GM19397 (cell line): ENCODE data around the gene RASA3.

ENCODE experiments used
- ATAC-seq: cut with Tn5 transposase; IDR thresholded peaks from one replicate; pipeline ENCODE4 v1.9.1; 2021; ENCODE audit warnings: mild to moderate bottlenecking, moderate library complexity; ENCODE audit not compliant: unreplicated experiment

RASA3 gene

DNA sequence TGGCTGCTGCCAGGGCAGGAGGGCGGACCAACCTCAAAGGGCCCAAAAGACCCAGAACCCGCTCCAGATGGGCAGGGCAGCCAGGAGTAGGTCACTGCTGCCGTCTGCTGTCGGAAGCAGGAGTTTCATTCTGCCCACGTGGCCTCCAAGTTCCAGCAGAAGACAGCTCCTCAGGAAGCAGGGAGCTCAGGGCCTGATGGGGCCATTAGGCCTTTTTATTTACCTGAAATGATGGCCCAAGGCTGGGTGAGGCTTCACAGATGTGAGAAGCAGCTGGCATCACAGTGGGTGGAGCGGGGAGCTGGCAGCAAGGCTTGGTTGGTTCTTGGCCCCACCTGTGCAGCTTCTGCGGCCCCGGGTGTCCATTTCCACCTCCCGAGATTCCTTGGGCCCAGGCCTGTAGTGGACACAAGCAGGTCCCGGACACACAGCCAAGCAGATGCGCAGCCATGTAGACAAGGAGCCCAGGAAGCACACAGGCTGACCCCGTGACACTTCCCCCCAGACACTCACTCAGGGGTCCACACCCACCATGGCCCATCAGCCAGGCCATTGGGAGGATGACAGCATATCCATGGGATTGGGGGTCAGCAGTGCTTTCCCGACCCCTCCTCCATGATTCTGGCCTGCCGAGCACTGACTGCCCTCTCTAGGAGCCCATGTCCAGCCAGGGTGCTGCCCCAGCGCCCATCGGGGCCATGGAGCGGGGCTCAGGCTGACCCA, 185.0 kb downstream of the RASA3 start:
- ATAC-seq, result no peak

DNA sequence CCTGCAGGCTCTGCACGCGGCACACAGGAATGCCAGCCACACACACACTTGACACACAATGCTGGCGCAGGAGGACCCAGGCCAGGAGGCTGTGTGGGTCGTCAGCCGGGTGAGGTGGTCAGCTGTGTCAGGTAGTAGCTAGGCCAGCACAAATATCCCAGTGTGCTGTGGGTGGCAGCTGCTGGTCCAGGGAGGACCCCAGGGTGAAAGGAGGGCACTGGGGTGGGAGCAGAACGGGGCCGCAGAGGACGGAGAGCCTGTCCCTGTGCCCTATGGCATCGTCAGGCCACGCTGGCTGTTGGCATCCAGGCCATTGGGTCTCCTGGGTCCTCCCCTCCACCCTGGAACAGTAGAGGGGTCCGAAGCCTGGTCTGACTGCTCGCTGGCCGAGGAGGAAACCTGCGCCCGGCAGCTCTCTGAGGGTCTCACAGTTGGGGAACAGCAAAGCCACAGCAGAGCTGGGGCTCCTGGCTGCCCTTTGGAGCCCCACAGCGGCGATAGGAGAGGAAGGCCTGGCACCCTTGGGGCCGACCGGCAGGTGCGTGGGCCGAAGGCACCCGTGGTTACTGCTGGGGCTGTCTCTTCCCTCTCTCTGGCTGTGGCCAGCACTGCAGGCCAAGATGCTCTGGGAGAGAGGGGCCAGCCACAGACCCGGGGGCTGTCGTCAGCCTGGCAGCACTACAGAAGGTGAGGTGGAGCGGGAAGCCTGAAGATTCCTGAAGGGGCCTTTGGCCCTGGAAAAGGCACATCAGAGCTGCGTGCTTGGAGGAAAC, 185.8 kb downstream of the RASA3 start:
- ATAC-seq, result no peak

DNA sequence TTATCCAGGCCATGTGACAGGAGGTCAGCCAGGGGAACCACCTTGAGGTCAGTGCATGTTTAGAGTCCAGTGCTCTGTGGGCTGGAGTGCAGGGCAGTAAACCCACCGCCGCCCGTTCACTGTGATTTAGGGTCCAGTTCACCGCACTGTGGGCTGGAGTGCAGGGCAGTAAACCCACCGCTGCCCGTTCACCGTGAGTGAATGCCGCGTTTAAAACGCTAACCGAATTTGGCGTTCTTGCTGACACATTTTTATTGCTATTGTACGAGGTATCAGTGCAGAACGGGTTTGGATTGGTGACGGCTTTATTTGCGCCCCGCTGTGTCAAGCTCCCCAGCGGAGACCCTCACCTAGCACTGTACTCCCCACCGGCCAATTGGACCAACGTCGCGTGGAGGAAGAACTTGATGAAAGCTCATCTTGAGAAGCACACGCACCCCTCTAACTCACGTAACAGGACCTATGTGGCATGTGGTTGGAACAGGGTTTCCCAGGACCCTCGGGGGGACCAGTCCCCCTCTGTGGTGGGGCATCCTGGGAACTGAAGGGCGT, 186.5 kb downstream of the RASA3 start:
- ATAC-seq, result no peak

DNA sequence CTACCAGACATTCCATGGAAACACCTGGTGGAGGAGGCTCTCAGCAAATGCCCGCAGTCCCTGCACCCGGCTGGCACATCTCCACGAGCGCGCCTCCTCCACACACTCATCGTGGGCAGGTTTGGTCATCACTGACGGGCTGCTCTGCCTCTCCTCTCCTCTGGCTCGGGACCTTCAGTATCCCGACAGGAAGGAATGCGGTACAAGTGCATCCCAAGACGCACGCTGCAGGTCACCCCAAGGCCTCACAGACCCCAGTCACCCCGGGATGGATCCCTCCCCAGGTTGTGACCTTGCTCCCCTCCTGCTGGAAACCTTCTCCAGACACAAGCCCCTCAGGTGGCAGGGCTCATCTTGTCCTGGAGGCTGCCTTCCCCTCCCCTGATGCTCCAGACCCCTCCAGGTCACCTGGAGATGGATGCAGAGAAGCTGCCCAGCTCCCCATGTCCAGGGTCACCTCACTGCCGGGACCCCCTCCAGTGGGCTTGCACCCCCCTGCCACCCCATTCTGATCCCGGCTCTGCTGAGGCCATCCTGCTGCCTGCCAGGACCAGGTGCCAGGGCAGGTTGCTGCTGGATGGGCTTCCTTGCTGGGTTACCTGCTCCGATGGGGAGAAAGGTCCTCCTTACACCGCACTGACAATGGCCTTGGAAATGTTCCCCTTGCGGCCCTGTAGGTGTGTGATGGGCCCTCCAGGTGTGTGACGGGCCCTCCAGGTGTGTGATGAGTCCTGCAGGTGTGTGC, 188.4 kb downstream of the RASA3 start:
- no peak for ATAC-seq

DNA sequence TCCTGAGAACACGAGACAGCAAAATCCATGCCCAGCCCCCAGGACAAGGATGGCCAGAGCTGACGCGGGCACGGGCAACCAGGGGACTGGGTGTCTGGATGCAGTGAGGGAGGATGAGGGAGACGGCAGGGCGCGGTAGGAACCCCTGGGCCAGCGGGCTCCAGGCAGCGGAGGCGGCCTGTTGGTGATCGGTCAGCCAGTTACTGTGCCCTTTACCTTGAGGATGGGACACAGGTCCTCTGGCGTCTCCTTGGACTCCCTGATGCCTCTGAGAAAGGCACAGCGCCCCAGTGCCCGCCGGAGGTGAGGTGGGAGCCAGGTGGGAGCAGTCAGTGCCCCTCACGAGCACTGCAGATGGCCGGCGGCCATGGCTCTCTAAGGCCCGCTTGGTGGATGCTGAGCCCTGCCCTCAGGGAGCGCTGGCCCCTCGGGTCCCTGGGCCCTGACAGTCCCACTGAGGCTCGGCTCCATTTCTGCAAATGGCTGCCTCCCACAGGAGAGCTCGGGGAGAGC, 189.8 kb downstream of the RASA3 start:
- no peak for ATAC-seq

DNA sequence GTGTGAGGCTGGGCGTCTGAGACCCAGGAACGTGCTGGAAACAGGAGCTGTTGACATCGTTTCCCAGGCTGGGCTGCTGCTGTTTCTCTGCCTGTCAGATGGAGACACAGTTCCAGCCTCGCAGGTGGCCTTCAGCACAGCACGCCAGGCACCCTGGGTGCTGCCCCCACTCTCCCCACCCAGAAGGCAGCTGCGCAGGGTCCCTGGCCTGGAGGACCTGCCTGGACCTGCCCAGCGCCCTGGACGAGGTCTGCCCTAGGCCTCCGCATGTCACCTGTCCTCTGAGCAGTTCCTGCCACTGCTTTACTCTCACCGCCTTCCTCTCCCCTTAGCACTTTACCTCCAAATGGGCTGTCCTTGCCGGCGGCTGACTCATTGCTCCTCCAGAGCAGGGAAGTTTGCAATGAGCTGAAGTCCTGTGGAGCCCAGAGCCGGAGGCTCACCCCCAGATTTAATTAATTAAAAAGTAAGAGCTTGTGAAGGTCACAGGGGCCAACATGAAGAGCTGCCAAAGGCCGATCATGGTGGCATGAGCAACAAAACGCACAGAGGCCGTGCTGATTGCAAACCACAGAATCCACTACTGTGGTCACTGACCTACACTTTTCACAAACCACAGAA, 190.7 kb downstream of the RASA3 start:
- ATAC-seq, result no peak

DNA sequence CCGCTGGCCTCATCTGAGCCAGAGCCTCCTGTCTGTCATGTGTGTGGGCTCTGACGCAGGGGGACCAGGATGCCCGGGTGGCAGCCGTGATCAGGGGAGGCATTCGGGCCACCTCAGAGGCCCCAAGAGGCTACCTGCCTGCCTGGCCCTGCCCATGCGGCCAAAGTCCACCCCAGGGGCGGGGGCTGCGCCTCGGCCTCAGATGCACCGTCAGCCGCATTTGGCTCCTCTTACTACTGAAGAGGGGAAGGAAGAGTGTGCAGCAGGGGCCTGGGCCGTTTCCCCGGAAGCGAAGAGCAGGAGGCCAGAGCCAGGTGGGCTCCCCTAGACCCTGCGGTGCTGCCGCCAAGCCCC, 192.5 kb downstream of the RASA3 start:
- ATAC-seq, result no peak

DNA sequence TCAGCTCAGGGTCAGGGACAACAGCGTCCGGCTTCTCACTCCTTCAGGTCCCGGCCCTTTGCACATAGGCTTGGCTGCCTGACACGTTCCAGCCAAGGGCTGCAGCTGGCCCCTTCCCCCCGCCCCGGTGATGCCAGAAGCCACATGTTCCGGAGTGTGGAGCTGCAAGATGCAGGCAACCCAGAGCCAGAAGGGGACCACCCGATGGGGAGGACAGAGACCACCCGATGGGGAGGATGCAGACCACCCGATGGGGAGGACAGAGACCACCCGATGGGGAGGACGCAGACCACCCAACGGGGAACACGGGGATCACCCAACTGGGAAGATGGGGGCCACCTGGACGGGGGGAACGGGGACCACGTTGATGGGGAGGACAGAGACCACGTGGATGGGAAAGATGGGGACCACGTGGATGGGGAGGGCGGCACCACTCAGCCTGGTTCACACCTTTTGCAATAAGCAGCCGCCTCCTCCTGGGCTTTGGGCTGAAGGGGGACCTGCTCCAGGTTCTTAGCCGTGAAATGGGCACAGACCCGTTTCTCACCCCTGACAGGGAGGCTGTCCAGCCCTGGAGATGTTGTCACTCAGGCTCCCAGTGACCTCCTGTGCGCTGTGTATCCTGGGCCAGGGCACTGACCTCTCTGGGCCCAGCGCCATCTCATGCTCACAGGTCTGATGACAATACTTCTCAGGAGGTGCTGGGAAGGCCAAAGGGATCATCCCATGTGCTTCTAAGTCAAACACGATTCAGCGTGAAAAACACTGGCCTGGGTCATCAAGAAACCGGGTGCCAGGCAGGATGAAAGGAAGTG, 193.1 kb downstream of the RASA3 start:
- ATAC-seq, result no peak

DNA sequence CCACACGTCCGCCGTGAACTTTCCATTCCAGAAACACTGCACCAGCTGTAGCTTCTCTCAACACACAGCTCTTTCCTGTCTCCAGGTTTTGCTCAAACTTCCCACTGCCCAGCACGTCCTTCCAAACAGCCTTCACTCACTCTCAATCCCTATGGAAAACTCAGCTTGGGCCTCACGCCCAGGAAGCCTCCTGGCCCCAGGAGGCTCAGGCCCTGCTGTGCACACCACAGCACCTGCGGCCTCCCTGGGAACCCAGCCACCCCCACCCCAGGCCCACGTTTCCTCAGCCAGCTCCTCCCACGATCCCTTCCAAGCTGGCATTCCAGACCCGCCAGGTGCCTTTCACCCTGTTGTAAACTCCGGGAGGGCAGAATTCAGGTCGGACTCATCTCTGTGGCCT, 193.7 kb downstream of the RASA3 start:
- ATAC-seq, result no peak

DNA sequence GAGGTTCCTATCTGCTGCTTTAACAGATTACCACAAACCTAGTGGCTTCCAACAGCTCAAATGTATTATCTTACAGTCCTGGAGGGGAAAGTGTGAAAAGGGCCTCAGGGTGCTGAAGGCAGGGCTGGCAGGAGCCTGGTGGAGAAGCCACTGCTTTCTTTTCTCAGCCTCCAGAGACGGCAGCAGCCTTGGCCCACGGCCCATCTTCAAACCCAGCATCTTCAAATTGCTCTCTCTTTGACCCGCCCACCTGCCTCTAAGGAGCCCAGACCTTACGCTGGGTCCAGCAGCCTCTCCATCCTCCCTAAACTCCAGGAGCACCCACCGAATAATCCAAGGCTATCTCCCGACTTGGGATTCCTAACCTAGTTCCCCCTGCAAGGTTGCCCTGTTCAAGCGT, 194.2 kb downstream of the RASA3 start:
- no peak for ATAC-seq

DNA sequence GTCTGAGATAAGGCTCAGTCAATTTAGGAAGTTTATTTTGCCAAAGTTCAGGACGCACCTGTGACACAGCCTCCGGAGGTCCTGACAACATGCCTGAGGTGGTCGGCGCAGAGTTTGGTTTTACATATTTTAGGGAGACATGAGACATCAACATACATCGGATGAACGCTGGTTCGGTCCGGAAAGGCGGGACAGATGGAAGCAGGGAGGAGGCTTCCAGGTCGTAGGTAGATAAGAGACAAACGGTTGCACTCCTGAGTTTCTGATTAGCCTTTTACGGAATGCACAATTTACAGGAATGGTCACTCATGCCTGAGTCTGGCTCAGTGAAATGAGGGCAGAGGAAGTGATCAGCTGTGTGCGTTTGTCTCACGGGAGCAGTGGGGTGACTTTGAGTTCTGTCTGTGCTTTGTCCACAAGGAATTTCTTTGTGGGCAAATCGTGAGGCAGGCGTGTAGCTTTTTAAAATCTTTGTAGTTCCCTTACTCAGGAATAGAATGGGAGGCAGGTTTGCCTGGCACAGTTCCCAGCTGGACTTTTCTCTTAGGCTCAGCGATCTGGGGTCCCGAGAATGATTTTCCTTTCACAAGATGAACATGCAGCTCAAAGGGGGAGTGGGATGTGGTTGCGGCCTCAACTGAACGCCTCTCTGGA, 194.8 kb downstream of the RASA3 start:
- ATAC-seq, result no peak

DNA sequence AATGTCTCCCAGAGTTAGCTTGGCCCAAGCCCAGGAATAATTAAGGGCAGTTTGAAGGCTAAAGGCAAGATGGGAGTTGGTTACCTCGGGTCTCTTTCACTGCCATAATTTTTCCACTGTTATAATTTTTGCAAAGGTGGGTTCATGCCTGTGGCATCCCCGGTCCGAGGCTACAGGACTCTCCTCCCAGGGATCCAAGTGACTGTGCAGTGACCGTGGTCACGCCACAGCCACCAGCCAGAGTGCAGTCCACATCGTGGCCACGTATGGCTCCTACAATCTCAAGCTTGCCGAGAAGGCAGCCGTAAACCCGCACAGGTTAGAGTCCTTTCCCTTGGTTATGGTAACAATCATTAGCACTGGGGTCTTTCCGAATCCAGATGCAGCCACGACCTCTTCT, 195.3 kb downstream of the RASA3 start:
- ATAC-seq, result no peak

DNA sequence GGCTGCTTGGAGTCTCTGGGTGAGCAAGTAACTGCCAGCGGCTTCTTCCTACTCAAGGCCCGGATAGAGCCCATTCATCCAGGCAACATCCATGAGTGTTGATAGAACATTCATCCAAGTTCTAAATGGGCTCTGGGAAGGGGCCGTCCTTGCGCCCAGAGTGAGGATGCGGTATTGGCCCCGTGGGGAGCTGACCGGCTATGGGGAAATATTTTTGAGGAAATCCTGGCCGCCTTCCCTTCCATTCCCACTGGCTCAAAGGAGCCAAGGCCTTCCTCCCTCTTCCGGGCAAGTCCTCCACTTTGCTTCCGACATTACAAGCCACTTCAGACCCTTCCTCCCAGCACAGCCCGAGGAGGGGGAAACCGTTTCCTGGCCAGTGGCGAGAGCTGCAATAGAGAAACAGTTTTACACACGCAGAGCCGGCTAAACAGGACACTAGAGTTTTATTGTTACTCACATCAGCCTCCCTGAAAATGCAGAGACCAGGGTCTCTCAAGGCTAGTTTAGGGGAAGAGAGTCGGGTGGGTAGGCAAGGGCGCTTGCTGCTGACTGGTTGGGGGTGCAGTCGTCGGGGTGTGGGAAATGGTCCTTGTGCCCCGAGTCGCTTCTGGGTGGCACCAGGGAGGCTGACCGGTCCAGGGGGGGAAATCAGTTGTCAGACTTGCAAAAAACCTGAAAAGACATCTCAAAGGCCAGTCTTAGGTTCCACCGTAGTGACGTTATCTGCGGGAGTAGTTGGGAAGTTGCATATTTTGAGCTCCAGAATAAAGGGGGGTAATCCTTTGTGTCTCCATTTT, 196.1 kb downstream of the RASA3 start:
- no peak for ATAC-seq

DNA sequence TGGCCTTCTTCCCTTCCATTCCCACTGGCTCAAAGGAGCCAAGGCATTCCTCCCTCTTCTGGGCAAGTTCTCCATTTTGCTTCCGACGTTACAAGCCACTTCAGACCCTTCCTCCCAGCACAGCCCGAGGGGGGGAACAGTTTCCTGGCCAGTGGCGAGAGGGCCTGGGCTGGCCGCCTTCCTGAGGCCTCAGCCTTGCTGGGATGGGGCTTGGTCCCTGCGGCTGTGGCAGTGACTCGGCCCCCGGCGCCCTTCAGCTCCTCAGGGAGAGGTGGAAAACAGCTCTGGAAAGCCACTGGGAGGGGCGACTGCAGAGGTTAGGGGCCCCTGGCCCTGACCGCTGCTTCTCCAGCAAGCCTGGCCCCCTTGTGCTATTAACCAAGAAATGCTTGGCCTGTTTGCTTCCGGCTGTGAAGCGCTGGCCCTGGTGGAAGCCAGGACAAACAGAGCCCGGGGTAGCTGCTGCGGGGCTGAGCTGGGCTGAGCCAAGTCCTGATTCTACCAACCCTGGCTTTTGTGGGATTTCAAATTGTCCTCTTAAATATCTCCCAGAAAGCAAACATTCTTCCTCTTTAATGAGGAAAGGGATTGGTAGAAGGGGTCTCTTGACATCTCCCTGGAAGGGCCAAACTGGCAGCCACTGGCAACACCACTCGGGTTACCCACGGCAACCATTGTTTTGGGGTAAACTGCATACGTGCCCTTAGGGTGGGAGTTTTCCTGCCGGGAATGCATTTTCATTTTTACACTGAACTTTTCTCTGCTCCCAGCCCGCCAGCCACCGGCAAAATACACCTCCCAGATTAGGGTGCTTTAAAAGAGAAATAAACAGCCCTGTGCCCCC, 197.2 kb downstream of the RASA3 start:
- no peak for ATAC-seq

DNA sequence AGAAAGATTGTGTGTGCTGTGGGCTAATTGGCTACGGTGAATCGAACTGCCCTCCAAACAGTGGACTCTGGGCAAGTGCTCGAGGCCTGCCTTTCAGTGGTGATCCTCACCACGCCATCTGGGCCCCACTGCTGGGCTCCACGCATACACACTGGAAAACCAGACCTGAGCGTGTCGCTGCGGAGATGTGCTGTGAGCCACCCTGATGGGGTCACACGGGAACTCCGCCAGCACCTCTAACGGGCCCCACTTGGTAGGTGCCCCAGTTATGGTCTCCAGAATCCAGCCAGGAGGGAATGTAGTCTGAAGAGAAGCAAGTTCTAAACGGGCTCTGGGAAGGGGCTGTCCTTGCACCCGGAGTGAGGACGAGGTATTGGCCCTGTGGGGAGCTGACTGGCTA, 197.8 kb downstream of the RASA3 start:
- ATAC-seq, result no peak

DNA sequence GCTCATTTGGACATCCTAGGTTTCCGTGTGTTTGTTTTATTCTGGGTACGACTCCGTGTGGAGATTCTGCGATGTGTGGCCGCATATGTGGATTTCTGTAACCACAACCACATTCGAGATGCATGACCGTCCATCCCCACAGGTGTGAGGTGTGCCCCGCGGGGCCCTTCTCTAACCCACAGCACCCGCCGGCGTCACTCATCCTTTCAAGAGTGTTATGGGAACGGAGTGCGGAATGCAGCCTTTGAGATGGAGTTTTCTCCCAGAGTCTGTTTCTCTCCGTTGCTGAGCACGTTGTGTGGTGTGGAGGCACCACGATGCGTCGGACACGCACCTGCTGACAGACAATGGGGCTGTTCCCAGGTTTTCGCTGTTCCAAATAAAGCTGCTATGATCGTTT, 198.5 kb downstream of the RASA3 start:
- no peak for ATAC-seq

DNA sequence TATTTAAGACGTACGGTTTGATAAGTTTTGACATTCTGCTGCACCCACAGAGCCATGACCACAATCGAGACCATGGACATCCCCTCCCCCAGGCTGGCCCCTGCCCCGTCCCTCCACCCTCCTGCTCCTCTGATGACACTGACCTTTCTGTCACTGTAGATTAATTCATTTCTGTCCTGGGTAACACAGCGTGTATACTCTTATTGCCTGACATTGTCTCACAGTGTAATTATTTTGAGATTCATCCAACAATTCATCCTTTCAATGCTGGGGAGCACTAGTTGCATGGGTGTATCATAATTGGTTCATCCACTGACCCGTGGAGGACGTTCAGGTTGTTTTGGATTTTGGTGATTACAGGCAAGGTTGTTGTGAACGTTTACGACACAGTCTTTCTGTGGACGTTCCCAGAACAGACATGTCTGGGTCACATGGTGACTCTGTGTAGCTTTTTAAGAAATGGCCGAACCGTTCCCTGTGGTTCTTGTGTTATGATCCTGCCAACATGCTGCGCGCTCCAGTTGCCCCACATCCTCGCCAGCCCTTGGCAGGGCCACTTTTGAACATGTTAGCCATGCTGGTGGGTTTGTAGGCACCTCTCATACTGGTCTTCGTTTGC, 200.5 kb downstream of the RASA3 start:
- no peak for ATAC-seq
